ENCODE measurements around the gene SHISA7. TPM values are rescaled to one million over a fixed set of nuclear protein-coding genes. Genes with fewer than 3 reads are reported as not detected.
"Not testable (repeated sequence)": the region's sequence is repeated elsewhere in the genome, so short reads cannot be mapped to it uniquely, and the experiment has no call there.

Gene SHISA7
- total RNA-seq, 1 experiment from 2014 or later = not detected

- Histone ChIP-seq H3K9ac (ENCODE audit: low read length) (no peak overlapping the region), H3K4me2 (ENCODE audit: low read depth, low read length, poor library complexity, severe bottlenecking) (no peak overlapping the region), H3K36me3 (ENCODE audit: insufficient read depth, low read length) (peaks cover 21% of the 10 kb centered on the region), H3K9me3 (ENCODE audit: low read length) (no peaks in the 10 kb centered on the region; the same call in 1 of the 2 replicates), H3K27ac (ENCODE audit: low read length) (no peak overlapping the region), H3K4me1 (ENCODE audit: low read length) (peaks cover 23% of the 10 kb centered on the region), H3K9me2 (replicated peaks; ENCODE audit: insufficient read depth, low read length) (no peaks in the 10 kb centered on the region), H2AFZ (ENCODE audit: low read length) (no peak overlapping the region), H3K4me3 (ENCODE audit: low read length) (no peak overlapping the region), H3K27me3 (ENCODE audit: low read length) (no peaks in the 10 kb centered on the region), H4K20me1 (ENCODE audit: insufficient read depth, low read depth, low read length) (peaks cover 21% of the 10 kb centered on the region), H3K79me2 (ENCODE audit: low read length) (peaks cover 21% of the 10 kb centered on the region)
- DNase-seq = no peak
Observed at GRCh38 chr19:55410168-55410567, 32.9 kb downstream of the SHISA7 start.

DNA sequence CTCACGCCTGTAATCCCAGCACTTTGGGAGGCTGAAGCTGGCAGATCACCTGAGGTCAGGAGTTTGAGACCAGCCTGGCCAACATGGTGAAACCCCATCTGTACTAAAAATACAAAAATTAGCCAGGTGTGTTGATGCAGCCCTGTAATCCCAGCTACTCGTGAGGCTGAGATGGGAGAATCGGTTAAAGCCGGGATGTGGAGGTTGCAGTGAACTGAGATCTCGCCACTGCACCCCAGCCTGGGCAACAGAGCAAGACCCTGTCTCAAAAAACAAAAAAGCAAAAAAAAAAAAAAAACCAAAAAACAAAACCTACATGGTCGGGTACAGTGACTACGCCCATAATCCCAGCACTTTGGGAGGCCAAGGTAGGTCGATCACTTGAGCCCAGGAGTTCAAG lies 33.9 kb downstream of the SHISA7 start:
- not testable (repeated sequence) for H3K9ac ChIP-seq (ENCODE audit: low read length); H3K9me2 ChIP-seq (replicated peaks; ENCODE audit: insufficient read depth, low read length); H2AFZ ChIP-seq (ENCODE audit: low read length); H3K9me3 ChIP-seq (ENCODE audit: low read length); H3K27me3 ChIP-seq (ENCODE audit: low read length); H3K27ac ChIP-seq (ENCODE audit: low read length); H3K4me2 ChIP-seq (ENCODE audit: low read depth, low read length, poor library complexity, severe bottlenecking); DNase-seq
- Histone ChIP-seq H3K36me3 (ENCODE audit: insufficient read depth, low read length) (peaks cover 27% of the 10 kb centered on the region), H3K4me3 (ENCODE audit: low read length) (peak overlapping the region; percentile 36; the same call in 1 of the 2 replicates), H3K4me1 (ENCODE audit: low read length) (peaks cover 23% of the 10 kb centered on the region), H4K20me1 (ENCODE audit: insufficient read depth, low read depth, low read length) (peaks cover 27% of the 10 kb centered on the region), H3K79me2 (ENCODE audit: low read length) (peaks cover 21% of the 10 kb centered on the region)

DNA sequence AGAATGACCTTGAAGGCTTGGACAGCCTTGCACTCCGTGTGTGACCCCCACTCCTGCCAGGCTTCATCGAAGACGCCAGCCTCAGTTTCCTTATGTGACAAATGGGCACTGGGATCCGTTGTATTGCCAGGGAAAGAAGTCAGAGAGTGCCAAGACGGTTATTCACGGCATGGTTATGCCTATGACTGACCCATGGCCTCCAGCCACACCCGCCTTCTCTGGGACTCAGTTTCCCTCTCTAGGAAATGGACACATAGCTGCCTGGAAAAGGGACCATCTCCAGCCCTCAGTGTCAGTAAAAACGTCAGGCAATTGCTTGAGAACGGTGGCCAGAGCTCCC lies 34.6 kb downstream of the SHISA7 start:
- H4K20me1 ChIP-seq (ENCODE audit: insufficient read depth, low read depth, low read length) = peaks cover 31% of the 10 kb centered on the region
- peak overlapping the region; percentile 32 for H2AFZ ChIP-seq (ENCODE audit: low read length)
- peaks cover 23% of the 10 kb centered on the region for H3K4me1 ChIP-seq (ENCODE audit: low read length)
- H3K27me3 ChIP-seq (ENCODE audit: low read length) = no peaks in the 10 kb centered on the region
- H3K9ac ChIP-seq (ENCODE audit: low read length) = peak overlapping the region; percentile 43
- peak overlapping the region; percentile 40 for H3K4me2 ChIP-seq (ENCODE audit: low read depth, low read length, poor library complexity, severe bottlenecking)
- H3K9me2 ChIP-seq (replicated peaks; ENCODE audit: insufficient read depth, low read length) = no peaks in the 10 kb centered on the region
- H3K36me3 ChIP-seq (ENCODE audit: insufficient read depth, low read length) = peaks cover 32% of the 10 kb centered on the region
- peaks cover 21% of the 10 kb centered on the region for H3K79me2 ChIP-seq (ENCODE audit: low read length)
- H3K4me3 ChIP-seq (ENCODE audit: low read length) = peak overlapping the region; percentile 36; the same call in 1 of the 2 replicates
- no peaks in the 10 kb centered on the region; the same call in 1 of the 2 replicates for H3K9me3 ChIP-seq (ENCODE audit: low read length)
- DNase-seq = no peak
- peak overlapping the region; percentile 84 for H3K27ac ChIP-seq (ENCODE audit: low read length)

GRCh38 chr19:55407800-55408532 lies 35.1 kb downstream of the SHISA7 start:
- H3K9me3 ChIP-seq (ENCODE audit: low read length) = no peaks in the 10 kb centered on the region; the same call in 1 of the 2 replicates
- peak overlapping the region; percentile 99 for H3K4me3 ChIP-seq (ENCODE audit: low read length)
- H4K20me1 ChIP-seq (ENCODE audit: insufficient read depth, low read depth, low read length) = peaks cover 36% of the 10 kb centered on the region
- H3K79me2 ChIP-seq (ENCODE audit: low read length) = peaks cover 21% of the 10 kb centered on the region
- H3K4me1 ChIP-seq (ENCODE audit: low read length) = peaks cover 23% of the 10 kb centered on the region
- DNase-seq = peak; percentile 100
- peak overlapping the region; percentile 32 for H2AFZ ChIP-seq (ENCODE audit: low read length)
- peak overlapping the region; percentile 84 for H3K27ac ChIP-seq (ENCODE audit: low read length)
- H3K9me2 ChIP-seq (replicated peaks; ENCODE audit: insufficient read depth, low read length) = no peaks in the 10 kb centered on the region
- no peaks in the 10 kb centered on the region for H3K27me3 ChIP-seq (ENCODE audit: low read length)
- H3K36me3 ChIP-seq (ENCODE audit: insufficient read depth, low read length) = peaks cover 37% of the 10 kb centered on the region
- peak overlapping the region; percentile 100 for H3K9ac ChIP-seq (ENCODE audit: low read length)
- H3K4me2 ChIP-seq (ENCODE audit: low read depth, low read length, poor library complexity, severe bottlenecking) = peak overlapping the region; percentile 98

DNA sequence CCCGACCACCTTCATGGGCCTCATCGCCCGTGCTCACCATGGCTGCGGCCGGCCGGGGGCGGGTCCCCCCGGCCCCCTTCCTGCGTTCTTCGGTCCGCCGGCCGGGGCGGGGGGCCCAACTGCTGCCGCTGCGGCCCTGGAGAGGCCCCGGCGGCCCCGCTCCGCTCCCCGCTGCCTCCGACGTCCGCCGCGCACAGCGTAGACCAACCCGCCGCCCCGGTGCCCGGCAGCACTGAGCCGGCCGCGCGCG lies 35.6 kb downstream of the SHISA7 start, which contains the start of gene UBE2S:
TSS of gene UBE2S (minus strand) at position 239 of the 250 bp plus-strand sequence. CDS start at position 40, 199 bp downstream.
- not testable (repeated sequence) for H3K9me3 ChIP-seq (ENCODE audit: low read length); DNase-seq; H3K9me2 ChIP-seq (replicated peaks; ENCODE audit: insufficient read depth, low read length); H3K27me3 ChIP-seq (ENCODE audit: low read length)
- peaks cover 40% of the 10 kb centered on the region for H4K20me1 ChIP-seq (ENCODE audit: insufficient read depth, low read depth, low read length)
- peak within 1 kb of the TSS; percentile 99 for H3K4me3 ChIP-seq (ENCODE audit: low read length)
- H3K4me1 ChIP-seq (ENCODE audit: low read length) = peaks cover 25% of the 10 kb centered on the region
- peak within 1 kb of the TSS; percentile 32 for H2AFZ ChIP-seq (ENCODE audit: low read length)
- H3K36me3 ChIP-seq (ENCODE audit: insufficient read depth, low read length) = peaks cover 42% of the 10 kb centered on the region
- peak within 1 kb of the TSS; percentile 84 for H3K27ac ChIP-seq (ENCODE audit: low read length)
- H3K9ac ChIP-seq (ENCODE audit: low read length) = peak within 1 kb of the TSS; percentile 100
- peaks cover 21% of the 10 kb centered on the region for H3K79me2 ChIP-seq (ENCODE audit: low read length)
- peak within 1 kb of the TSS; percentile 98 for H3K4me2 ChIP-seq (ENCODE audit: low read depth, low read length, poor library complexity, severe bottlenecking)

DNA sequence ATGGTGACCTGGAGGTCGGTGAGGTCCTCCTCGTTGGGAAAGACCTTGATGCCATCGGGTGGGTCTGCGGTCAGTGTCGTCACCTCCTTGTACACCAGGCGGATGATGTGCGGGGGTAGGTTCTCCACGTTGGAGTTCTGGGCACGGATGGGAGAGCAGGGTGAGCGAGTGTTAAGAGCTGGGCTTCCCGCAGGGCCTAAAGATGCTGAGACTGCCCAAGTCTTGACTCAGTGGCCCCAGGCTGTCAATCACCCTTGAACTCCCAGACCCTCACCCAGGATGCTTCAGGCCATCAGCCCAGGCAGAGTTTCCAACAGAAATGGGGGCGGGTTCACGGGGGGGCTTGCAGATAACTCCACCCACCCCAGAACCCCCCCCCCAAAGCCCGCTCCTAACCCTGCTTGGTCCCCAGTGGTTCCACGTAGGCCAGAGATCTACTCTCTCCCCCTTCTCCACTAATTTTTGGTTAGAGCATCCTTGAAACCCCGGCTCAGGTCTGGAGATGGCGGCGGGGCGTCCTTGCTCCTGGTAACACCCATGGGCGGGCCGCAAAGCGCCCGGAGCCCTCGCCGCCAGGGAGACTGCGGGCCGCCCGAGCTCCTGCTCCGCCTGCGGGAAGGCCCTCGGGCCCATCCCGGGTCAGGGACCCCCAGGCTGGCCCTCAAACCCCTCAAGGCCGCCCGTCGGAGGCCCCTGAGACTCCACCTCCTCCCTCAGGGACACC lies 36.1 kb downstream of the SHISA7 start:
- Histone ChIP-seq H3K27ac (ENCODE audit: low read length) (peak overlapping the region; percentile 79), H3K9me2 (replicated peaks; ENCODE audit: insufficient read depth, low read length) (no peaks in the 10 kb centered on the region), H2AFZ (ENCODE audit: low read length) (no peak overlapping the region), H3K4me2 (ENCODE audit: low read depth, low read length, poor library complexity, severe bottlenecking) (peak overlapping the region; percentile 98), H3K4me1 (ENCODE audit: low read length) (peaks cover 28% of the 10 kb centered on the region), H3K36me3 (ENCODE audit: insufficient read depth, low read length) (peaks cover 46% of the 10 kb centered on the region), H3K9ac (ENCODE audit: low read length) (peak overlapping the region; percentile 100), H3K9me3 (ENCODE audit: low read length) (no peaks in the 10 kb centered on the region; the same call in 1 of the 2 replicates), H3K27me3 (ENCODE audit: low read length) (no peaks in the 10 kb centered on the region), H3K79me2 (ENCODE audit: low read length) (peaks cover 21% of the 10 kb centered on the region), H4K20me1 (ENCODE audit: insufficient read depth, low read depth, low read length) (peaks cover 45% of the 10 kb centered on the region), H3K4me3 (ENCODE audit: low read length) (peak overlapping the region; percentile 99)
- peak; percentile 75 for DNase-seq

- H3K79me2 ChIP-seq (ENCODE audit: low read length) = peaks cover 21% of the 10 kb centered on the region
- H3K4me2 ChIP-seq (ENCODE audit: low read depth, low read length, poor library complexity, severe bottlenecking) = peak overlapping the region; percentile 98
- H3K9me3 ChIP-seq (ENCODE audit: low read length) = no peaks in the 10 kb centered on the region; the same call in 1 of the 2 replicates
- peaks cover 49% of the 10 kb centered on the region for H3K36me3 ChIP-seq (ENCODE audit: insufficient read depth, low read length)
- H3K9ac ChIP-seq (ENCODE audit: low read length) = peak overlapping the region; percentile 100
- H2AFZ ChIP-seq (ENCODE audit: low read length) = no peak overlapping the region
- H3K4me1 ChIP-seq (ENCODE audit: low read length) = peaks cover 28% of the 10 kb centered on the region
- peak overlapping the region; percentile 79 for H3K27ac ChIP-seq (ENCODE audit: low read length)
- no peaks in the 10 kb centered on the region for H3K9me2 ChIP-seq (replicated peaks; ENCODE audit: insufficient read depth, low read length)
- no peaks in the 10 kb centered on the region for H3K27me3 ChIP-seq (ENCODE audit: low read length)
- peak overlapping the region; percentile 99 for H3K4me3 ChIP-seq (ENCODE audit: low read length)
- no peak for DNase-seq
- H4K20me1 ChIP-seq (ENCODE audit: insufficient read depth, low read depth, low read length) = peaks cover 47% of the 10 kb centered on the region
Observed at GRCh38 chr19:55406091-55406825, 36.8 kb downstream of the SHISA7 start.

GRCh38 chr19:55405638-55406037 lies 37.5 kb downstream of the SHISA7 start:
- peaks cover 21% of the 10 kb centered on the region for H3K79me2 ChIP-seq (ENCODE audit: low read length)
- peaks cover 28% of the 10 kb centered on the region for H3K4me1 ChIP-seq (ENCODE audit: low read length)
- no peaks in the 10 kb centered on the region; the same call in 1 of the 2 replicates for H3K9me3 ChIP-seq (ENCODE audit: low read length)
- no peaks in the 10 kb centered on the region for H3K27me3 ChIP-seq (ENCODE audit: low read length)
- DNase-seq = no peak
- peak overlapping the region; percentile 98 for H3K4me2 ChIP-seq (ENCODE audit: low read depth, low read length, poor library complexity, severe bottlenecking)
- H3K36me3 ChIP-seq (ENCODE audit: insufficient read depth, low read length) = peaks cover 49% of the 10 kb centered on the region
- no peak overlapping the region for H2AFZ ChIP-seq (ENCODE audit: low read length)
- H3K9ac ChIP-seq (ENCODE audit: low read length) = peak overlapping the region; percentile 100
- no peaks in the 10 kb centered on the region for H3K9me2 ChIP-seq (replicated peaks; ENCODE audit: insufficient read depth, low read length)
- peaks cover 51% of the 10 kb centered on the region for H4K20me1 ChIP-seq (ENCODE audit: insufficient read depth, low read depth, low read length)
- peak overlapping the region; percentile 99; the same call in 1 of the 2 replicates for H3K4me3 ChIP-seq (ENCODE audit: low read length)
- H3K27ac ChIP-seq (ENCODE audit: low read length) = peak overlapping the region; percentile 79

Data from Karpas-422 (cell line).